Fibroblast of skin of left biceps (primary cell): Measurements from ENCODE around the gene TERB1.

Source experiments
- DNase-seq, 2 experiments: peaks; one replicate each; pipeline ENCODE4 v3.0.0-alpha.2; 2013; ENCODE audit warnings: low read depth in 2 of 2

TERB1 gene

DNA sequence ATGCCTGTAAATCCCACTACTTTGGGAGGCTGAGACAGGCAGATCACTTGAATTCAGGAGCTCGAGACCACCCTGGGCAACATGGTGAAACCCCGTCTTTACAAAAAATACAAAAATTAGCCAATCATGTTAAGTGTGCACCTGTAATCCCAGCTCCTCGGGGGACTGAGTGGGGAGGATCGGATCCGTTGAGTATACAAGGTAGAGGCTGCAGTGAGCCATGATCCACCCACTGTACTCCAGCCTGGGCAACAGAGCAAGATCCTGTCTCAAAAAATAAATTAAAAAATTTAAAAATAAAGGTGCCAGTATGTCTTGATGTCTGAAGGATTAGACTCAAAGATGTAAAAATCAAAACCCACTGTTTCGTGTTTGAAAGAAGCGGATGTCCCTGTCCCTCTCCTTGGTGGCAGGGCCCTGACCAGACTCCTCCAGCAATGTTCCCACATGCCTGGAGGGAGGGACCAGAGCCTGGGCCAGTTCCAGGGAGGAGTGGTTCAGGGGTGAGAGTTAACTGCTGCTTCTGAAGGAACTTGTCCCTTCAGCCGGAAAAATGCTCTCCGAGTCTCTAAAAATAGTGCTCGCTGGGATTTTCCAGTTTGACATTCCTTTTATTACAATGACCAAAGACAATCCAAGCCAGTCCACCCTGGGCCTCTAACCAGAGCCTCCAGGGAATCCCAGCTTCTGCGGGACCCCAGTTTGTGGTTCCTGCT, 95.4 kb downstream of the TERB1 start:
- DNase-seq: no peak
